NCI-H748 (cell line): ENCODE data around the gene RAPGEF6.
"Not testable (repeated sequence)": the region's sequence is repeated elsewhere in the genome, so short reads cannot be mapped to it uniquely, and the experiment has no call there.

Experiments
- DNase-seq: peaks from one replicate; lab custom pipeline; 2025; ENCODE audit not compliant: unreplicated experiment; lab: John Stamatoyannopoulos, UW

RAPGEF6 gene

GRCh38 chr5:131608597-131608996, 26.4 kb downstream of the RAPGEF6 start:
- no peak for DNase-seq

GRCh38 chr5:131607903-131608540, 27.0 kb downstream of the RAPGEF6 start:
- DNase-seq = no peak

- DNase-seq = no peak
Observed at GRCh38 chr5:131607418-131607817, 27.6 kb downstream of the RAPGEF6 start.

- DNase-seq = no peak
Observed at GRCh38 chr5:131605086-131605485, 29.9 kb downstream of the RAPGEF6 start.

GRCh38 chr5:131595088-131596033, 39.7 kb downstream of the RAPGEF6 start:
- DNase-seq = no peak

- DNase-seq = no peak
Observed at GRCh38 chr5:131593921-131594320, 41.1 kb downstream of the RAPGEF6 start.

GRCh38 chr5:131593436-131593835, 41.6 kb downstream of the RAPGEF6 start:
- DNase-seq = not testable (repeated sequence)

GRCh38 chr5:131589510-131590348, 45.3 kb downstream of the RAPGEF6 start:
- DNase-seq = peak; percentile 61

- no peak for DNase-seq
Observed at GRCh38 chr5:131587541-131587940, 47.5 kb downstream of the RAPGEF6 start.

- DNase-seq = no peak
Observed at GRCh38 chr5:131581702-131582101, 53.3 kb downstream of the RAPGEF6 start.

GRCh38 chr5:131579917-131580671, 54.9 kb downstream of the RAPGEF6 start:
- DNase-seq = no peak

- no peak for DNase-seq
Observed at GRCh38 chr5:131575660-131576227, 59.3 kb downstream of the RAPGEF6 start.

GRCh38 chr5:131571669-131572168, 63.3 kb downstream of the RAPGEF6 start:
- no peak for DNase-seq

- no peak for DNase-seq
Observed at GRCh38 chr5:131570757-131571156, 64.3 kb downstream of the RAPGEF6 start.

GRCh38 chr5:131564229-131564652, 70.8 kb downstream of the RAPGEF6 start:
- DNase-seq = no peak

- DNase-seq = no peak
Observed at GRCh38 chr5:131563434-131564228, 71.4 kb downstream of the RAPGEF6 start.

- no peak for DNase-seq
Observed at GRCh38 chr5:131550606-131551005, 84.4 kb downstream of the RAPGEF6 start.

GRCh38 chr5:131548176-131548575, 86.9 kb downstream of the RAPGEF6 start:
- DNase-seq = no peak

- DNase-seq = no peak
Observed at GRCh38 chr5:131545845-131546244, 89.2 kb downstream of the RAPGEF6 start.
